Astrocyte of the cerebellum (primary cell): ENCODE measurements around the gene SLC25A27.

ENCODE experiments used
- DNase-seq: peaks from one replicate; pipeline ENCODE4 v3.0.0-alpha.2; 2011; ENCODE audit warnings: low read depth
- H3K4me3 ChIP-seq: 2 replicates; pipeline ENCODE4 v1.5.1; 2011; ENCODE audit warnings: mild to moderate bottlenecking, low read depth, low read length, moderate library complexity
- CTCF ChIP-seq: IDR thresholded peaks from 2 replicates; pipeline ENCODE4 v1.5.1; 2012; ENCODE audit warnings: low read length, low read depth, moderate library complexity, mild to moderate bottlenecking; ENCODE audit errors: missing control alignments
- in situ Hi-C: cut with HindIII; loops from 2 replicates; pipeline ENCODE4 v1.10.0; 2017; ENCODE audit warnings: low sequenced_read_pairs

Gene SLC25A27

GRCh38 chr6:46652603-46653438 is at the start of gene SLC25A27, which contains the start of gene CYP39A1:
Gene SLC25A27, plus strand, starts transcription at chr6:46652975. Its CDS starts 218 bp downstream, at chr6:46653193.
Gene CYP39A1, minus strand, starts transcription at chr6:46652818. Its CDS starts 236 bp downstream, at chr6:46652582.
- TF ChIP-seq CTCF: no peak
- DNase-seq: peak; percentile 59
- in situ Hi-C loops: no loop called here
- peak within 1 kb of the TSS; percentile 74 for H3K4me3 ChIP-seq

GRCh38 chr6:46605091-46605797 is 47.5 kb upstream of the SLC25A27 start:
- TF ChIP-seq CTCF: no peak
- in situ Hi-C loops: no loop called here
- no peak overlapping the region for H3K4me3 ChIP-seq
- DNase-seq: no peak

- in situ Hi-C loops: no loop called here
- no peak overlapping the region for H3K4me3 ChIP-seq
- no peak for DNase-seq
- TF ChIP-seq CTCF: no peak
Measured at GRCh38 chr6:46606338-46606737, 46.4 kb upstream of the SLC25A27 start.

- no peak for TF ChIP-seq CTCF
- in situ Hi-C loops: no loop called here
- H3K4me3 ChIP-seq: no peak overlapping the region
- DNase-seq: no peak
Measured at GRCh38 chr6:46610862-46611553, 41.8 kb upstream of the SLC25A27 start.

GRCh38 chr6:46612645-46613044 is 40.1 kb upstream of the SLC25A27 start:
- no peak for DNase-seq
- in situ Hi-C loops: no loop called here
- H3K4me3 ChIP-seq: no peak overlapping the region
- no peak for TF ChIP-seq CTCF

GRCh38 chr6:46618726-46619125 is 34.0 kb upstream of the SLC25A27 start:
- in situ Hi-C loops: no loop called here
- no peak for TF ChIP-seq CTCF
- DNase-seq: no peak
- no peak overlapping the region for H3K4me3 ChIP-seq
